Skeletal muscle tissue (tissue), 4 donors: ENCODE measurements around the gene PTPRE. TPM values are rescaled to one million over a fixed set of nuclear protein-coding genes. Genes with fewer than 3 reads are reported as not detected.
"Not testable (repeated sequence)": the region's sequence is repeated elsewhere in the genome, so short reads cannot be mapped to it uniquely, and the experiment has no call there.

ENCODE experiments used
- H3K27ac ChIP-seq: one replicate; pipeline ENCODE4 v1.7.0; 2013; ENCODE audit warnings: mild to moderate bottlenecking, low read depth, low read length, inconsistent platforms
- H3K27me3 ChIP-seq, 3 donors: one replicate each; pipeline ENCODE4 v1.7.0; 2013; ENCODE audit warnings: low read length in 3 of 3; ENCODE audit not compliant: control insufficient read depth in 3 of 3, insufficient read depth in 3 of 3
- H3K36me3 ChIP-seq, 3 donors: one replicate each; pipeline ENCODE4 v1.7.0; 2013; ENCODE audit warnings: low read length in 3 of 3; ENCODE audit not compliant: control insufficient read depth in 3 of 3, insufficient read depth in 3 of 3
- H3K4me1 ChIP-seq, 3 donors: one replicate each; pipeline ENCODE4 v1.7.0; 2013; ENCODE audit warnings: low read length in 3 of 3, mild to moderate bottlenecking in 3 of 3; ENCODE audit not compliant: control insufficient read depth in 3 of 3, insufficient read depth in 3 of 3
- H3K4me3 ChIP-seq, 3 donors: one replicate each; pipeline ENCODE4 v1.7.0; 2013; ENCODE audit warnings: low read length in 3 of 3
- H3K9ac ChIP-seq, 3 donors: one replicate each; pipeline ENCODE4 v1.7.0; 2013; ENCODE audit warnings: low read length in 3 of 3, mild to moderate bottlenecking in 3 of 3, moderate library complexity in 2 of 3, low read depth in 1 of 3
- H3K9me3 ChIP-seq, 3 donors: one replicate each; pipeline ENCODE4 v1.7.0; 2013; ENCODE audit warnings: low read length in 3 of 3; ENCODE audit not compliant: control insufficient read depth in 3 of 3
- total RNA-seq: library from RNA; depleted of rRNA; stranded (reverse); fragments of >200 nt; gene quantifications from one replicate; pipeline ENCODE4 v1.2.3, GENCODE V29; 2014
- donor health status: Osteomylitis.

The PTPRE gene
- total RNA-seq, 1 donor from 2014 or later = 7.8 TPM

GRCh38 chr10:127984945-127985344, 78.0 kb downstream of the PTPRE start:
- H3K27ac ChIP-seq = no peak overlapping the region
- H3K36me3 ChIP-seq = no peaks in the 10 kb centered on the region
- no peak overlapping the region for H3K4me3 ChIP-seq
- peaks cover 0 to 3% (median 1%) of the 10 kb centered on the region in 3 donors for H3K4me1 ChIP-seq
- no peaks in the 10 kb centered on the region for H3K27me3 ChIP-seq
- no peak overlapping the region for H3K9ac ChIP-seq
- peaks cover 0 to 3% (median 0%) of the 10 kb centered on the region in 3 donors for H3K9me3 ChIP-seq

DNA sequence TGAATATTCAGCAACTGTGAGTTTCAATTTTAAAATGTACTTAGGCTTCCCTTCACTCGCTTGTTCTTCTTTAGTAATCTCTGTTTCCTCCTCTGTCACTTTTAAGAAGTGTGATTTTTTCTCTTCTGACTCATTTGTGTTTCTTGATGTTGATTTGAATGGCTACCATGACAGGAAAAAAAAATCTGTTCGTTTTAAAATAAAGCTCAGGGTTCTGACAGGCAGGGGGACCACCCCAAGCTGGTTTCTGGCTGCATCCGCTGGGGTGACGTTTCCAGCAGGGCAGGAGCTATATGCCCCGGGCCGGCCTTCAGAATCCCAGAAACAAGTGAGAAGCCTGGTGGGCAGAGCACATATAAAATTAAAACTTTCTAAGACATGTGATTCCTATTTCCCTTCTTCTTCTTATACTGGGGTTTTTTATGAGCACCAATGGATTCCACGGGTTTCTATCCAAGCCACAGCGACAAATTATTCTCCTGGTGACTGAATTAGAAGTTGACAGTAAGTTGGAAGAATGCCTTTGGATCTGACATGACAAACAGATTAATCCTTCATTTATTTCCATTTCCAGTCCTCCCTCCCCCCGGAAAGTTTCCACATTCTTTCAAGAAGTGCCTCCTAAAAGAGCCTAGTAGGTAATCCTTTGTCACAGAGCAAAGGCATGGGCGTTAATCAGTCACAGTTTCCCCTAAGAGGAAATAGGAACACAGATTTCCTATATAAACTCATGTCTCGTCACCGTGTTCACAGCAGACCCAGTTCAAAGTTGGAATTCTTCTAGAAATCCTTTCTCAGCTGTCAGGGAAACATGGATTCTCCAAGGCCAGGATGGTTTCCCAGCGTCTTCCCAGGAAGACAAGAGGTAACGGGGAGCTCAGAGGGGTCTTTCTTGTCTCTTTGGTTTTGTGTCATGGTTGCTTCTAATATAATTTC, 79.9 kb downstream of the PTPRE start:
- Histone ChIP-seq H3K27ac (peak overlapping the region; percentile 62), H3K36me3 (no peaks in the 10 kb centered on the region), H3K9me3 (no peaks in the 10 kb centered on the region), H3K27me3 (no peaks in the 10 kb centered on the region), H3K9ac (no peak overlapping the region), H3K4me3 (no peak overlapping the region), H3K4me1 (peaks cover 3 to 14% (median 6%) of the 10 kb centered on the region in 3 donors)

- Histone ChIP-seq H3K27ac (peak overlapping the region; percentile 62), H3K9me3 (no peaks in the 10 kb centered on the region), H3K9ac (no peak overlapping the region), H3K27me3 (peaks cover 0 to 3% (median 0%) of the 10 kb centered on the region in 3 donors), H3K4me1 (peaks cover 5 to 16% (median 9%) of the 10 kb centered on the region in 3 donors), H3K4me3 (no peak overlapping the region), H3K36me3 (no peaks in the 10 kb centered on the region)
These were observed 80.8 kb downstream of the PTPRE start for GRCh38 chr10:127987467-127988380.

GRCh38 chr10:127989481-127990012, 82.6 kb downstream of the PTPRE start:
- no peak overlapping the region for H3K27ac ChIP-seq
- no peaks in the 10 kb centered on the region for H3K36me3 ChIP-seq
- H3K27me3 ChIP-seq = peaks cover 0 to 3% (median 0%) of the 10 kb centered on the region in 3 donors
- H3K9me3 ChIP-seq = no peaks in the 10 kb centered on the region
- peaks cover 5 to 16% (median 9%) of the 10 kb centered on the region in 3 donors for H3K4me1 ChIP-seq
- H3K9ac ChIP-seq = no peak overlapping the region
- H3K4me3 ChIP-seq = no peak overlapping the region

DNA sequence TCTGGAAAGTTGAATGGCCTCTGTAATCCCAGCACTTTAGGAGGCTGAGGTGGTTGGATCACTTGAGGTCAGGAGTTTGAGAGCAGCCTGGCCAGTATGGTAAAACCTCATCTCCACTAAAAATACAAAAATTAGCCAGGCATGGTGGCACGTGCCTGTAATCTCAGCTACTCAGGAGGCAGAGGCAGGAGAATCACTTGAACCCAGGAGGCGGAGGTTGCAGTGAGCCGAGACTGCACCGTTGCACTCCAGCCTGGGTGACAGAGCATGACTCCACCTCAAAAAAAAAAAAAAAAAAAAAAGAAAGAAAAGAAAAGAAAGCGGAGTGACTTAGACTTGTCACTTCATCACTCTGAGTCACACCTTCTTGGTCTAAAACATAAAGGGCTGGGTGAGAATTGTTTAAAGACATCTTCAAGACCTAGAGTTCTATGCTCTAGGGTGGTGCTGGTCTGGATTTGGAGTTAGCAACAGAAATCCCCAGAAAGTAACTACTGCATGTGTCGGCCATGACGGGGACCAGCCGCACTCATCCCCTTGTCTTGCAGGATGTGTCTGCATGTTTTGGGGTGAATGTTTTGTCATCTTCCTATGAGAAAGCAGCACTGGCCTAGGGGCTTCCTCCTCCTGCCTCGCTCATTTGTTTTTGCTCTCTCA, 83.4 kb downstream of the PTPRE start:
- peaks cover 5 to 16% (median 9%) of the 10 kb centered on the region in 3 donors for H3K4me1 ChIP-seq

DNA sequence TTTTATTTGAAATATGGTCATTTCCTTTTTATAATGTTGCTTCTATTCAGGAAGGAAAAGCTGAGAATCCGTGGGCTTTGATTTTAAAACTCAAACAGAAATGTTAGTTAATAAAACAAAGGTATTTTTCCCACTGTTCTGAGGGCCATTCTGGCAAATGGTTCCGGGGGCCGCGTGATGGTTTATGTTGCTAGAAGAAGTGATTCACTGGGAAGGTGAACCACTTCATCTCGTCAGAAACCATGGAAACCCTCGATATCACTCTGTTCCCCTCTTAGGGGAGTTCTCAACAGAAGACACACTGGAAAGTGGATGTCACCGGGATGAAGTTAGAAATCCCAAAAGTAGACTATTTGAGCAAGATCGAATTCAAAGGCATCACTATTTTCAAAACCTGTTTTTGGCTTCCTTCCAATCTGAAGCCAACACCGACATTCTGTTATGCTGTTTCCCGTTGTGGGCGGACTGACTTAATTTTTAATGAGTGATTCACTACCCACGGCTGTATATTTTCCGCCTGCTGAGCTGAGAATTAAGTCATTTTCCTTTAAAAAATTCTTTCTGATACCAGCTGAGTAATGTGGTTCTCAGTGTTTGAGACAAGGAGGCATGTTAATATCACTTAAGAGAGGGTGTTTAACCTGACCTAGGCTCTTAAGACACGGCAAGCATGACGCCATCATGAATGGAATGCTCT, 84.1 kb downstream of the PTPRE start:
- peak overlapping the region; percentile 77 for H3K27ac ChIP-seq
- no peak overlapping the region for H3K4me3 ChIP-seq
- H3K9me3 ChIP-seq = no peaks in the 10 kb centered on the region
- peaks cover 0 to 3% (median under 1%) of the 10 kb centered on the region in 3 donors for H3K27me3 ChIP-seq
- peak overlapping the region in 1 of 3 donors; percentile 33 for H3K9ac ChIP-seq
- H3K4me1 ChIP-seq = peaks cover 5 to 16% (median 9%) of the 10 kb centered on the region in 3 donors
- H3K36me3 ChIP-seq = no peaks in the 10 kb centered on the region

More for the DNA sequence above, 83.4 kb downstream of the PTPRE start:
- H3K9ac ChIP-seq, H3K9me3 ChIP-seq, H3K36me3 ChIP-seq, H3K4me3 ChIP-seq, H3K27me3 ChIP-seq: not testable (repeated sequence)
- H3K27ac ChIP-seq = peak overlapping the region; percentile 77

DNA sequence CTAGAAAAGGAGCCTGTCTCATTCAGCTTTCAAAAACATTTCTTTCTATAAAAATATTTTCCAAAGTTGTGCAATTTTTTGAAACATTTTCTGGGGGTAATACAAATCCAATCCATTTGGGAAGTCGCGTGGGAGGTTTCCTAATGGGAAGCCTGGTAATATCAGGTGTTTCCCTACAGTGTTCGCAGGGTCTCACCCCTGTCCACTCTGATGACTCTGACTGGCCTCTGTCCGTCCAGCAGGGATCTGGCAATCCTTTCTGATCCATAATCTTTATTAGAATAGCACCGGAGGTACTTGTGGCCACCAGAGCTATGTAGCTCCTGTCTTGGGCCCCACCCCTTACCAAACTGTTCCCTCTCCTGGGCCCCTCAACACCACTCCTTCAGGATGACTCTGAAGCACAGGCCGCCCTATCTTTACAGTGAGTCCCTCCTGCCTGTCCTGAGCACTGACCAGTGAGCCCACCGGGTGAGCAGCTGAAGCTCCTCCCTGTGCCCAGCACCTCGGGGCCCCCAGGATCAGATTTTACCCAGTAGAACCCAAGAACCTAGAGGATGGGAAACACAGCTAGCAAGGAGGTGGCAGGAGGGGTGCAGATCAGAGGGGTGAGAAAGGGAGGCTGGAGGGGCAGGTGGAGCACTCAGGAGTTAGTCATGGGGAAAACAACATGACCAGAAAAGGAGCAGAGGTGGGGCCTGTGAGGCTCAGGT, 84.8 kb downstream of the PTPRE start:
- Histone ChIP-seq H3K4me3 (no peak overlapping the region), H3K9me3 (no peaks in the 10 kb centered on the region), H3K27me3 (peaks cover 0 to 5% (median 3%) of the 10 kb centered on the region in 3 donors), H3K4me1 (peaks cover 8 to 16% (median 9%) of the 10 kb centered on the region in 3 donors), H3K27ac (peak overlapping the region; percentile 77), H3K9ac (peak overlapping the region in 1 of 3 donors; percentile 10), H3K36me3 (no peaks in the 10 kb centered on the region)

GRCh38 chr10:127992376-127992775, 85.5 kb downstream of the PTPRE start:
- H3K9ac ChIP-seq = no peak overlapping the region
- H3K27me3 ChIP-seq = peaks cover 0 to 5% (median 3%) of the 10 kb centered on the region in 3 donors
- H3K27ac ChIP-seq = peak overlapping the region; percentile 77
- H3K4me1 ChIP-seq = peaks cover 11 to 21% (median 12%) of the 10 kb centered on the region in 3 donors
- H3K9me3 ChIP-seq = no peaks in the 10 kb centered on the region
- no peaks in the 10 kb centered on the region for H3K36me3 ChIP-seq
- H3K4me3 ChIP-seq = no peak overlapping the region
